Stimulated activated CD4-positive, alpha-beta T cell treated with anti-CD3 and anti-CD28 coated beads, TNF-alpha, amount 100 ng/mL, for 24 hours (primary cell): ENCODE measurements around the gene VBP1.
A peak's percentile ranks its signal among the peaks of the same experiment; 100 is the strongest.
"Not testable (repeated sequence)": the region's sequence is repeated elsewhere in the genome, so short reads cannot be mapped to it uniquely, and the experiment has no call there.

Experiments
- DNase-seq, 3 experiments: peaks; one replicate each; pipeline ENCODE4 v3.0.0-alpha.2; 2020; ENCODE audit warnings: low read depth in 3 of 3

VBP1 gene

GRCh38 chrX:155263854-155264628 is 47.8 kb downstream of the VBP1 start, which contains the start of gene RAB39B:
Gene RAB39B (minus strand): TSS chrX:155264491. CDS start chrX:155264288, 203 bp downstream.
- peak; percentile 46 to 69 (median 62) for DNase-seq

GRCh38 chrX:155266439-155266838 is 50.2 kb downstream of the VBP1 start:
- no peak for DNase-seq

- DNase-seq, result not testable (repeated sequence)
These were observed 51.7 kb downstream of the VBP1 start for GRCh38 chrX:155267995-155268394.

GRCh38 chrX:155270969-155271368 is 54.7 kb downstream of the VBP1 start:
- DNase-seq, result no peak

- DNase-seq, result no peak
These were observed 63.6 kb downstream of the VBP1 start for GRCh38 chrX:155279873-155280272.
